Natural killer cell (primary cell): ENCODE data around the gene CTNNAL1. TPM values are rescaled to one million over a fixed set of nuclear protein-coding genes. Genes with fewer than 3 reads are reported as not detected.

Source experiments
- ATAC-seq, 3 donors: fragments of 150-1000 bp in 2 of 3; fragments of 200-7000 bp in 1 of 3; cut with Tn5 transposase; 1 replicate in 1 of 3; 2 replicates in 2 of 3; pipeline ENCODE4 v1.10.0; 2021; ENCODE audit warnings: mild to moderate bottlenecking in 2 of 3, moderate library complexity in 2 of 3
- DNase-seq, 2 donors: peaks; one replicate each; pipeline versions ENCODE4 v3.0.0 to v3.0.0-alpha.2; 2013 to 2021; ENCODE audit warnings: mixed read lengths in 1 of 2
- H3K27ac ChIP-seq: one replicate; pipeline ENCODE4 v1.5.1; 2013; ENCODE audit warnings: mild to moderate bottlenecking, low read length
- H3K27me3 ChIP-seq: one replicate; pipeline ENCODE4 v1.6.1; 2013; ENCODE audit warnings: low read length; ENCODE audit not compliant: control insufficient read depth, insufficient read depth
- H3K36me3 ChIP-seq: one replicate; pipeline ENCODE4 v1.6.1; 2013; ENCODE audit warnings: low read length; ENCODE audit not compliant: control insufficient read depth, insufficient read depth
- H3K4me1 ChIP-seq: one replicate; pipeline ENCODE4 v1.6.1; 2013; ENCODE audit warnings: low read length; ENCODE audit not compliant: control insufficient read depth, insufficient read depth
- H3K4me3 ChIP-seq: one replicate; pipeline ENCODE4 v1.5.1; 2013; ENCODE audit warnings: low read length
- H3K9me3 ChIP-seq: one replicate; pipeline ENCODE4 v1.6.1; 2013; ENCODE audit warnings: low read length; ENCODE audit not compliant: control insufficient read depth, insufficient read depth
- H3K27ac Mint-ChIP-seq, 2 donors: one replicate each; pipeline ENCODE4 v1.8.0; 2022; ENCODE audit warnings: mild to moderate bottlenecking in 2 of 2, mixed read lengths in 2 of 2, moderate library complexity in 1 of 2
- H3K27me3 Mint-ChIP-seq, 2 donors: one replicate each; pipeline ENCODE4 v1.8.0; 2022; ENCODE audit warnings: low read depth in 2 of 2, mixed read lengths in 2 of 2
- H3K36me3 Mint-ChIP-seq: one replicate; pipeline ENCODE4 v1.8.0; 2022; ENCODE audit warnings: mixed read lengths
- H3K4me1 Mint-ChIP-seq, 2 donors: one replicate each; pipeline ENCODE4 v1.8.0; 2022; ENCODE audit warnings: mixed read lengths in 2 of 2
- H3K4me3 Mint-ChIP-seq: one replicate; pipeline ENCODE4 v1.8.0; 2022; ENCODE audit warnings: mild to moderate bottlenecking, moderate library complexity, mixed read lengths
- H3K9me3 Mint-ChIP-seq, 2 donors: one replicate each; pipeline ENCODE4 v1.8.0; 2022; ENCODE audit warnings: mixed read lengths in 2 of 2
- WGBS: methylation state at CpG from one replicate; pipeline ENCODE4 v1.1.7; 2013; ENCODE audit warnings: missing lambda C conversion rate; ENCODE audit not compliant: insufficient coverage; 5-methylcytosine and 5-hydroxymethylcytosine counted together
- intact Hi-C: fragments of 100-400 bp; cut with micrococcal nuclease; formaldehyde crosslinking; loops from one replicate; pipeline ENCODE4 v1.14.2; 2022
- total RNA-seq, 4 donors: library from RNA; stranded (reverse); fragments of 120-200 nt in 1 of 4; gene quantifications; one replicate each; pipeline versions ENCODE4 v1.2.3 to v1.2.4, GENCODE V29; 2013 to 2022
- TF ChIP-seq, protein P1 (sequence below): fragments of 200-600 bp; IDR thresholded peaks from one replicate; pipeline ENCODE4 v1.8.0; 2022; ENCODE audit warnings: antibody characterized with exemption

Gene CTNNAL1
- total RNA-seq, 3 donors from 2014 or later (not counting 1 experiment from before 2014, with no cell fraction given), result 2.6 to 7.6 (median 2.7) TPM

GRCh38 chr9:109005678-109006077 is 7.6 kb downstream of the CTNNAL1 start:
- peaks cover 14% of the 10 kb centered on the region for H3K36me3 Mint-ChIP-seq
- H3K27ac Mint-ChIP-seq, result no peak overlapping the region
- Histone ChIP-seq H3K27me3 (no peaks in the 10 kb centered on the region), H3K4me3 (no peak overlapping the region), H3K27ac (no peak overlapping the region), H3K9me3 (no peaks in the 10 kb centered on the region), H3K4me1 (no peaks in the 10 kb centered on the region), H3K36me3 (no peaks in the 10 kb centered on the region)
- DNase-seq (no peak), ATAC-seq (no peak)
- peaks cover 2 to 7% of the 10 kb centered on the region in 2 donors for H3K27me3 Mint-ChIP-seq
- peaks cover 0 to 8% of the 10 kb centered on the region in 2 donors for H3K9me3 Mint-ChIP-seq
- peaks cover under 1 to 9% of the 10 kb centered on the region in 2 donors for H3K4me1 Mint-ChIP-seq
- TF ChIP-seq, protein P1, sequence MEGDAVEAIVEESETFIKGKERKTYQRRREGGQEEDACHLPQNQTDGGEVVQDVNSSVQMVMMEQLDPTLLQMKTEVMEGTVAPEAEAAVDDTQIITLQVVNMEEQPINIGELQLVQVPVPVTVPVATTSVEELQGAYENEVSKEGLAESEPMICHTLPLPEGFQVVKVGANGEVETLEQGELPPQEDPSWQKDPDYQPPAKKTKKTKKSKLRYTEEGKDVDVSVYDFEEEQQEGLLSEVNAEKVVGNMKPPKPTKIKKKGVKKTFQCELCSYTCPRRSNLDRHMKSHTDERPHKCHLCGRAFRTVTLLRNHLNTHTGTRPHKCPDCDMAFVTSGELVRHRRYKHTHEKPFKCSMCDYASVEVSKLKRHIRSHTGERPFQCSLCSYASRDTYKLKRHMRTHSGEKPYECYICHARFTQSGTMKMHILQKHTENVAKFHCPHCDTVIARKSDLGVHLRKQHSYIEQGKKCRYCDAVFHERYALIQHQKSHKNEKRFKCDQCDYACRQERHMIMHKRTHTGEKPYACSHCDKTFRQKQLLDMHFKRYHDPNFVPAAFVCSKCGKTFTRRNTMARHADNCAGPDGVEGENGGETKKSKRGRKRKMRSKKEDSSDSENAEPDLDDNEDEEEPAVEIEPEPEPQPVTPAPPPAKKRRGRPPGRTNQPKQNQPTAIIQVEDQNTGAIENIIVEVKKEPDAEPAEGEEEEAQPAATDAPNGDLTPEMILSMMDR, result no peak
- intact Hi-C loops, result no loop called here
- WGBS, result 86% methylated on average over 2 of the region's 3 CpGs
- H3K4me3 Mint-ChIP-seq, result no peak overlapping the region

GRCh38 chr9:109003116-109003515 is 10.2 kb downstream of the CTNNAL1 start:
- no peaks in the 10 kb centered on the region for H3K9me3 ChIP-seq
- H3K36me3 Mint-ChIP-seq, result peaks cover 14% of the 10 kb centered on the region
- H3K27ac Mint-ChIP-seq, result no peak overlapping the region
- H3K9me3 Mint-ChIP-seq, result peaks cover 0 to 8% of the 10 kb centered on the region in 2 donors
- ATAC-seq (no peak), DNase-seq (no peak)
- WGBS, result 92% methylated on average over 2 of the region's 2 CpGs
- H3K4me1 ChIP-seq, result no peaks in the 10 kb centered on the region
- intact Hi-C loops, result no loop called here
- H3K27me3 ChIP-seq, result no peaks in the 10 kb centered on the region
- peaks cover 0 to 5% of the 10 kb centered on the region in 2 donors for H3K4me1 Mint-ChIP-seq
- peaks cover 2 to 7% of the 10 kb centered on the region in 2 donors for H3K27me3 Mint-ChIP-seq
- no peaks in the 10 kb centered on the region for H3K36me3 ChIP-seq
- H3K4me3 ChIP-seq, result no peak overlapping the region
- TF ChIP-seq, protein P1, result no peak
- no peak overlapping the region for H3K27ac ChIP-seq
- H3K4me3 Mint-ChIP-seq, result no peak overlapping the region

- H3K27me3 Mint-ChIP-seq, result peaks cover 2 to 7% of the 10 kb centered on the region in 2 donors
These were observed 11.2 kb downstream of the CTNNAL1 start for GRCh38 chr9:109002141-109002540.

More at GRCh38 chr9:109002141-109002540, 11.2 kb downstream of the CTNNAL1 start:
- no peaks in the 10 kb centered on the region for H3K4me1 ChIP-seq
- intact Hi-C loops, result no loop called here
- no peak overlapping the region for H3K27ac ChIP-seq
- no peaks in the 10 kb centered on the region for H3K36me3 ChIP-seq
- H3K9me3 Mint-ChIP-seq, result peaks cover 0 to 8% of the 10 kb centered on the region in 2 donors
- no peak overlapping the region for H3K4me3 Mint-ChIP-seq
- WGBS, result 96% methylated on average over 4 of the region's 4 CpGs
- H3K27ac Mint-ChIP-seq, result no peak overlapping the region
- ATAC-seq, result no peak
- DNase-seq, result no peak
- TF ChIP-seq, protein P1, result no peak
- peaks cover 14% of the 10 kb centered on the region for H3K36me3 Mint-ChIP-seq
- no peaks in the 10 kb centered on the region for H3K9me3 ChIP-seq
- no peak overlapping the region for H3K4me3 ChIP-seq
- H3K4me1 Mint-ChIP-seq, result peaks cover 0 to 5% of the 10 kb centered on the region in 2 donors
- H3K27me3 ChIP-seq, result no peaks in the 10 kb centered on the region
